HUES48 (cell line): ENCODE data around the gene SELPLG.

ENCODE experiments used
- H3K27ac ChIP-seq: one replicate; pipeline ENCODE4 v1.7.0; 2013; ENCODE audit warnings: low read depth, low read length, inconsistent platforms
- H3K27me3 ChIP-seq: 2 replicates; pipeline ENCODE4 v1.6.1; 2013; ENCODE audit warnings: mild to moderate bottlenecking, low read length; ENCODE audit not compliant: control insufficient read depth, insufficient read depth
- H3K36me3 ChIP-seq: 2 replicates; pipeline ENCODE4 v1.6.1; 2013; ENCODE audit warnings: low read length; ENCODE audit not compliant: control insufficient read depth, insufficient read depth
- H3K4me1 ChIP-seq: 2 replicates; pipeline ENCODE4 v1.6.1; 2013; ENCODE audit warnings: mild to moderate bottlenecking, low read length; ENCODE audit not compliant: control insufficient read depth, insufficient read depth
- H3K4me3 ChIP-seq: 2 replicates; pipeline ENCODE4 v1.5.1; 2013; ENCODE audit warnings: mild to moderate bottlenecking, low read depth, low read length
- H3K9ac ChIP-seq: 2 replicates; pipeline ENCODE4 v1.6.1; 2013; ENCODE audit warnings: mild to moderate bottlenecking, low read depth, low read length, moderate library complexity
- H3K9me3 ChIP-seq: 2 replicates; pipeline ENCODE4 v1.6.1; 2013; ENCODE audit warnings: low read length; ENCODE audit not compliant: control insufficient read depth, insufficient read depth

Gene SELPLG

GRCh38 chr12:108615918-108616317 is 17.8 kb downstream of the SELPLG start:
- no peaks in the 10 kb centered on the region for H3K36me3 ChIP-seq
- H3K27ac ChIP-seq: no peak overlapping the region
- H3K9me3 ChIP-seq: no peaks in the 10 kb centered on the region
- H3K27me3 ChIP-seq: no peaks in the 10 kb centered on the region
- no peak overlapping the region for H3K9ac ChIP-seq
- H3K4me3 ChIP-seq: no peak overlapping the region
- H3K4me1 ChIP-seq: peaks cover 10% of the 10 kb centered on the region

GRCh38 chr12:108614639-108615038 is 19.1 kb downstream of the SELPLG start:
- H3K9me3 ChIP-seq: no peaks in the 10 kb centered on the region
- H3K36me3 ChIP-seq: no peaks in the 10 kb centered on the region
- no peak overlapping the region for H3K27ac ChIP-seq
- H3K4me1 ChIP-seq: peaks cover 6% of the 10 kb centered on the region
- no peaks in the 10 kb centered on the region for H3K27me3 ChIP-seq
- H3K4me3 ChIP-seq: no peak overlapping the region
- no peak overlapping the region for H3K9ac ChIP-seq

GRCh38 chr12:108614041-108614440 is 19.7 kb downstream of the SELPLG start:
- no peak overlapping the region for H3K27ac ChIP-seq
- no peak overlapping the region for H3K9ac ChIP-seq
- no peaks in the 10 kb centered on the region for H3K9me3 ChIP-seq
- H3K36me3 ChIP-seq: no peaks in the 10 kb centered on the region
- H3K4me1 ChIP-seq: peaks cover 6% of the 10 kb centered on the region
- no peak overlapping the region for H3K4me3 ChIP-seq
- H3K27me3 ChIP-seq: no peaks in the 10 kb centered on the region

GRCh38 chr12:108613548-108613947 is 20.1 kb downstream of the SELPLG start:
- Histone ChIP-seq H3K9me3 (no peaks in the 10 kb centered on the region), H3K27ac (no peak overlapping the region), H3K4me3 (no peak overlapping the region), H3K9ac (no peak overlapping the region; the same call in 1 of the 2 replicates), H3K4me1 (peaks cover 4% of the 10 kb centered on the region), H3K27me3 (no peaks in the 10 kb centered on the region), H3K36me3 (no peaks in the 10 kb centered on the region)

- Histone ChIP-seq H3K27me3 (no peaks in the 10 kb centered on the region), H3K4me1 (no peaks in the 10 kb centered on the region; the same call in 1 of the 2 replicates), H3K9me3 (no peaks in the 10 kb centered on the region), H3K9ac (no peak overlapping the region), H3K4me3 (no peak overlapping the region), H3K36me3 (no peaks in the 10 kb centered on the region), H3K27ac (no peak overlapping the region)
These were observed 20.9 kb downstream of the SELPLG start for GRCh38 chr12:108612788-108613282.

- no peaks in the 10 kb centered on the region for H3K27me3 ChIP-seq
- no peak overlapping the region for H3K27ac ChIP-seq
- no peaks in the 10 kb centered on the region; the same call in 1 of the 2 replicates for H3K4me1 ChIP-seq
- no peak overlapping the region for H3K4me3 ChIP-seq
- no peaks in the 10 kb centered on the region for H3K9me3 ChIP-seq
- H3K36me3 ChIP-seq: no peaks in the 10 kb centered on the region
- no peak overlapping the region for H3K9ac ChIP-seq
These were observed 21.7 kb downstream of the SELPLG start for GRCh38 chr12:108611884-108612415.

GRCh38 chr12:108610856-108611605 is 22.7 kb downstream of the SELPLG start:
- Histone ChIP-seq H3K9ac (no peak overlapping the region), H3K4me3 (no peak overlapping the region), H3K36me3 (no peaks in the 10 kb centered on the region), H3K9me3 (no peaks in the 10 kb centered on the region), H3K4me1 (no peaks in the 10 kb centered on the region; the same call in 1 of the 2 replicates), H3K27me3 (no peaks in the 10 kb centered on the region), H3K27ac (no peak overlapping the region)

- Histone ChIP-seq H3K27me3 (no peaks in the 10 kb centered on the region), H3K9me3 (no peaks in the 10 kb centered on the region), H3K4me3 (no peak overlapping the region), H3K9ac (no peak overlapping the region), H3K27ac (no peak overlapping the region), H3K36me3 (no peaks in the 10 kb centered on the region), H3K4me1 (no peaks in the 10 kb centered on the region; the same call in 1 of the 2 replicates)
These were observed 23.3 kb downstream of the SELPLG start for GRCh38 chr12:108610336-108610815.

GRCh38 chr12:108609537-108610335 is 24.0 kb downstream of the SELPLG start:
- no peaks in the 10 kb centered on the region for H3K9me3 ChIP-seq
- no peak overlapping the region for H3K4me3 ChIP-seq
- no peak overlapping the region for H3K27ac ChIP-seq
- H3K4me1 ChIP-seq: no peaks in the 10 kb centered on the region; the same call in 1 of the 2 replicates
- H3K9ac ChIP-seq: no peak overlapping the region
- no peaks in the 10 kb centered on the region for H3K36me3 ChIP-seq
- no peaks in the 10 kb centered on the region for H3K27me3 ChIP-seq

- no peaks in the 10 kb centered on the region for H3K36me3 ChIP-seq
- H3K27ac ChIP-seq: no peak overlapping the region
- H3K27me3 ChIP-seq: no peaks in the 10 kb centered on the region
- no peak overlapping the region for H3K9ac ChIP-seq
- no peaks in the 10 kb centered on the region; the same call in 1 of the 2 replicates for H3K4me1 ChIP-seq
- H3K9me3 ChIP-seq: no peaks in the 10 kb centered on the region
- no peak overlapping the region for H3K4me3 ChIP-seq
These were observed 25.1 kb downstream of the SELPLG start for GRCh38 chr12:108608616-108609015.
